Epidermal melanocyte (primary cell): ENCODE measurements around the gene KIF4A.
"Not testable (repeated sequence)": the region's sequence is repeated elsewhere in the genome, so short reads cannot be mapped to it uniquely, and the experiment has no call there.

Experiments used
- DNase-seq: peaks from one replicate; pipeline ENCODE4 v3.0.0; 2011; ENCODE audit warnings: low spot score; ENCODE audit not compliant: insufficient read length

The KIF4A gene

GRCh38 chrX:70289793-70290770 lies at the start of gene KIF4A, which contains the start of gene PDZD11:
Gene KIF4A (plus strand): TSS chrX:70290104. CDS start chrX:70290459, 355 bp downstream.
Gene PDZD11 (minus strand): TSS chrX:70289927. CDS start chrX:70289341, 586 bp downstream.
- DNase-seq: peak; percentile 94

DNA sequence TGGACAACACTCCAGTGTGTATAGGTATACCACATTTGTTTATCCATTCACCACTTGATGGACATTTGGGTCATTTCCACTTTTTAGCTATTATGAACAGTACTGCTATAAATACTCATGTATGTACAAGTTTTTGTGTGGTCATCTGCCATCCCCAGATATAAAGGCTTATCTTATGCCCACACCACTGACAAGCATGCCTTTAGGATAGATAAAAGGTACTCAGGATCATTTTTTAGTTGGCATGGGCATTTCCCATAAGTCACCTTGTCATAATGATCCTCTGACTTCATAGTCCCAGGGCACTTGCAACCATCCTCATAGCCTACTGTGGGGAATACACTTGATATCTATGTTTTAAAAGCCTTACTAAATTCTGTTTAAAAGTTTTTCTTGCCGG lies 49.2 kb upstream of the KIF4A start:
- no peak for DNase-seq

GRCh38 chrX:70241501-70241900 lies 48.4 kb upstream of the KIF4A start:
- no peak for DNase-seq

- DNase-seq: not testable (repeated sequence)
Measured at GRCh38 chrX:70243601-70244000, 46.3 kb upstream of the KIF4A start.

DNA sequence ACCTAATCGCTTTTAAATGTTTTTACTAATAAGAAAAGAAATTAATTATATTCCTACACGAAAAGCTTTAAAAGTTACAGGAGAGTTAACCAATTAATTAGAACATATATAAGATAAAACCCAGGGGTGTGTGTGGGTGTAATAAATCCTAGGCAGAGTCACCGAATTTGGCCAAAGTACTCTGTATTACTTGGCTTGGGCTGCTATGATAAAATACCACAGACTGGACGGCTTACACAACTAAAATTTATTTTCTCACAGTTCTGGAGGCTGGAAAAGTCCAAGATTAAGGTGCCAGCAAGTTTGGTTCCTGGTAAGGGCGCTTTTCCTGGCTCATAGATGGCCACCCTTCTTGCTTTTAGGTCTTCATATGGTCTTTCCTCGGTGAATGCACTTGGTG lies 45.0 kb upstream of the KIF4A start:
- no peak for DNase-seq

DNA sequence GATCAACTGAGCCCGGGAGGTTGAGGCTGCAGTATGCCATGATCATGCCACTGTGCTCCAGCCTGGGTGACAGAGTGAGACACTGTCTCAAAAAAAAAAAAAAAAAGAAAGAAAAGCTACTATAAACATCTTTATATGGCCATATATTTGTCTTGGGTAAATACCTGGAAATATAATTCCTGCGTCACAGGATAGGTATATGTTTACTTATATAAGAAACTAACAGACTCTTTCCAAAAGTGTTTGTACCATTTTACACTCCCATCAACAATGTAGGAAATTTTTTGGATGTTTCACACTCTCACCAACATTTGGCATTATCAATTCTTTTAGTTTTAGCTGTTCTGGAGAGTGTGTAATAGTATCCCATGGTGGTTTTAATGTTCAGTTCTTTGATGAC lies 42.7 kb upstream of the KIF4A start:
- no peak for DNase-seq

DNA sequence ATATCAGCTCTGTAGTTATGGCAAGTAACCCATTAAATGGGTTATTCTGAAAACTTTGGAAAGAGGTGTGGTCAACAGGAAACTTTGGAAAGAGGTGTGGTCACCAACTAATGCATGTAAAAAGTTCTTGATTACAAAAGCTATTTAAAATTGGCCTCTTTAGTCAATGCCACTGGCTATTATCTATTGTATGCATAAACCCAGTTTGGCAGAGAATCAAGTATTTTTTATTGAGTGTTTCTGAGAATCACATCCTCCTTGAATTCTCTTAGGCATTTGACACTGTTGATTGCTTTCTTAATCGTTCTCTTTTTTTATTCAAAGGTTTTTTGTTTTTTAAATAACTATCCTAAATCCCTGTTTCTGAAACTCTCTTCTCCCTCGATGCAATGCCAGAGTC lies 37.4 kb upstream of the KIF4A start:
- DNase-seq: no peak

- DNase-seq: no peak
Measured at GRCh38 chrX:70253377-70254062, 36.4 kb upstream of the KIF4A start.

- no peak for DNase-seq
Measured at GRCh38 chrX:70254063-70254400, 35.9 kb upstream of the KIF4A start.

DNA sequence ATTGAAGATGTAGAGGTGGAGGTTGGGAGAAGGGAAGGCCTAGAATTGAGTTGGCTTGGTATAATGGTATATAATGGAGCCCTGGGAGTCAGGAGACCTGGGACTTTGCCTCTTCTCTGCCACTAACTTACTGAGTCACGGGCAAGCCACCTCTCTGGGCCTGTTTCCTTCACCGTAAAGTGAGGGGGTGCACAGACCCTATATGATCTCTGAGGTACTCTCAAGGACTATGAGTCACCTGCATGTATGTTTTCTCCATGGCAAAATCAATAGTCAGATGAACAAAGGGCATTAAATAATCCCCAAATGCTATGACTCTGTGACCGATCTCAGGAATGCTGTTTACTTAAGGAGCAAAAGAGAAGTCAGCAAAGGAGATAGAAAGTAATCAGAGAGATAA lies 35.0 kb upstream of the KIF4A start:
- no peak for DNase-seq

DNA sequence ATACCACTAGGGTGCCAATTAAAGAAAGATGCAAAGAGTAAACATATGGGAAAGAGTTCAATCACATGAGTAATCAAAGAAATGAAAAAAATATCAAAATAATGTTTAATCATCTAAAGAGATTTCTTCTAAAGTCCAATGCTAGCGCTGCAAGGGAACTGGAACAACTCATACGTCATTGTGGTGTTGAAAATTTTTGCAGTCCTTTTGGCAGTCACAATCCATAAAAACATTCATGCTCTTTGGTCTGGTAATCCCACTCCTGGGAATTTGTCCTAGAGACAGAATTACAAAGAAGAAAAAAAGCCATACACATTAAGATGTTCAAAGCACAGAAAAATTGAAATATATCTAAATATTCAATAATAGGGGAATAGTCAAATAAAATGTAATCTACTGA lies 34.5 kb upstream of the KIF4A start:
- no peak for DNase-seq

GRCh38 chrX:70257423-70258288 lies 32.2 kb upstream of the KIF4A start:
- DNase-seq: no peak

DNA sequence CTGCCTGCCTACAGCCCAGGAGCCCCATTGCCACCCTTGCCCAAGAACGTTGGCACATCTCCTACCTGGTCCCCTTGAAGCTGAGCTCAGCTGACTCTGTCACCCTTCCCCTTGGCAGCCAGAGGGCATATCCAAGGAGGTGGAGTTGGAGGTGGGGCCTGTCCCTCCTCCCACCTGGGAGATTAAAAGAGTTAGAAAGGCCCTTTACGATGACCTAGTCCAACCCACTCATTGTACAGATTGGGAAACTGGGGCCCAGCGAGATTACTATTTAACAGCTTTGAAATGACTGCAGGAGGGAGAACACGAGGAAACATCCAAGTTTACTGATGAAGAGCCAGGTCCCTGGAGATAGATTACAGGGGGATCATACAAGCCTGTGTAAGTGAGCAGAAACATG lies 29.8 kb upstream of the KIF4A start, which contains the start of gene P2RY4:
P2RY4 (minus strand) TSS at position 101 of the 400 bp plus-strand sequence. CDS start 580 bp downstream, outside the sequence.
- DNase-seq: no peak

DNA sequence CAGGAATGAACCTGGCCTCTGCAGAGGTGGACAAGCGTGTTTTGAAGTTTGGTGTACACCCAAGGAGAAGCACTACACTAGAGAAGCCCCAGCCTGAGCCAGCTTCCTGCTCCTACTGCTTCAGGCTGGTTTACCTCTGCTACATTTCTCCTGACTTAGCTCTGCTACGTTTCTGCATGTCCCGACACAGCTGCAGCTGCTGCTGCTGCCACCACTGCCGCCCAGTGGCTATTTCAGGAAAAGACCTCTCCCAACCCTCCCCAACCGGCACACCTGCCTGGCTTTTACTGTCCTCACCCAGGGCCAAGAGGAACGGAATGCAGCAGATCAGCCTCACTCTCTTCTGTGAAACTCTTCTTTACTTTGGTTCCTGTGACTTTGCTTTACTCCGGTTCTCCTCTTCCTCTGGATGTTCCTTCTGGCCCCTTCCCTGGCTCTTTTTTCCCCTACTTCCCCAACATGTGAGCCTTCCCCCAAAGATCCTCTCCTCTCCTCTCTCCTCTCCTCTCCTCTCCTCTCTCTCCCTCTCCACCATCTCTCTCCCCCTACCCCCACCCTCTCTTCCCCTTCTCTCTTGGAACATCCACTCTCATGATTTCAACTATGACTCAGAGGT lies 26.8 kb upstream of the KIF4A start:
- DNase-seq: no peak

GRCh38 chrX:70264784-70265183 lies 25.1 kb upstream of the KIF4A start:
- no peak for DNase-seq

DNA sequence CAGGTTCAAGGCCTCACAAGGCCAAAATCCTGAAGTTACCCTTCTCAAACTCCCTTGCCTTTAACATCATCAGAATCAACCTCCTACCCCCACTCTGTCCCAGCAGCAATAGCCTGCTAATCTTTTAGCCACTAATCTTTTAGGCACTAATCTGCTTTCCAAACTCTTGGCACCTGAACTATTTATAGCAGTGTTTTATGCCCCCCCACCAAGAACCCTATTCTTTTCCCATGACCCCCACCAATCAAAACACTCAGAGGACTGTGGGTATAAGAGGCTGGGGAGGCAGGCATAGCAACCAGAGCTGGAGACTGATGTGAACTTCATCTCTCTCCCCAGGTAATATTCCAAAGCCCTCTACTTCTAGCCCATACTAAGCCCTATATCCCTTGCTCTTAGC lies 21.9 kb upstream of the KIF4A start, which contains the start of gene ARR3:
ARR3 (plus strand) TSS at position 301 of the 400 bp plus-strand sequence. CDS start 1,052 bp downstream, outside the sequence.
- DNase-seq: no peak

DNA sequence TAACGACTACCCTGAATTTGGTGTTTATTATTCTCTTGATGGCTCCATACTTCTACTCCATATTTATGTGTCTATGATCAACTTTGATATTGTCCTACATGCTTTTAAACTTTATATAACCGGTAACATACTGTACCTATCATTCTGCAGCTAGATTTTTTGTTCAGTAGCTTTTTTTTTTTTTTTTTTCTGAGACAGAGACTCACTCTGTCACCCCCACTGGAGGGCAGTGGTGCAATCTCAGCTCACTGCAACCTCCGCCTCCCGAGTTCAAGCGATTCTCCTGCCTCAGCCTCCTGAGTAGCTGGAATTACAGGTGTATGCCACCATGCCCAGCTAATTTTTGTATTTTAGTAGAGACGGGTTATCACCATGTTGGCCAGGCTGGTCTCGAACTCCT lies 15.9 kb upstream of the KIF4A start:
- not testable (repeated sequence) for DNase-seq

- no peak for DNase-seq
Measured at GRCh38 chrX:70279081-70279480, 10.8 kb upstream of the KIF4A start.

DNA sequence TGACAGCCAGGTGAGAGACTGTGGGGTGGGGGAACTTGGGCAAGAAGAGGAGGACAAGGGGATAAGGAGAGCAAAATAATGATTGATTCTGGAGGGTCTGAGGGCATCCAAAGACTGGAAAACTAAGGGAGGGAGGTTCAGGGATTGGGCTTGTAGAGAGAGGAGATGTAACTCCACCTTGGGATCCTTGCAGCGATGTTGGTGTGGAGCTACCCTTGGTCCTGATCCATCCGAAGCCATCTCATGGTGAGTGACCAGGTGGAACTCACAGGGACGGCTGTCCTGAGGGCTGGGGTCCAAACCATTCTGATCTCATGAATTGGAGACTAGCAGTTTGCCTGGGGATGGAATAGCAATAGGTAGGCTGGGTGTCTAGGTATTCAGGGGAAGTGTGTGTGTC lies 9.3 kb upstream of the KIF4A start:
- no peak for DNase-seq

GRCh38 chrX:70281951-70282350 lies 8.0 kb upstream of the KIF4A start, which contains the start of gene RAB41:
Gene RAB41 (plus strand): TSS chrX:70282172. CDS start chrX:70282218, 46 bp downstream.
- no peak for DNase-seq
